ENCODE measurements around the gene JAZF1.

- TF ChIP-seq CTCF (conservative IDR thresholded peaks at IDR 0.05) (no peak), EZH2 (IDR thresholded peaks at IDR 0.05; ENCODE audit: low read depth) (no peak)
These were observed 174.8 kb downstream of the JAZF1 start for GRCh38 chr7:28005847-28006231.

All from PC-9 (cell line).